ENCODE measurements around the gene ERICH2.

Gene ERICH2

GRCh38 chr2:170846314-170846713 lies 76.1 kb downstream of the ERICH2 start:
- no peak for DNase-seq

GRCh38 chr2:170847716-170848115 lies 77.5 kb downstream of the ERICH2 start:
- DNase-seq, result no peak

Measured in bone marrow (tissue), 2 donors.